Measurements from ENCODE around the gene XRCC6.
"Not testable (repeated sequence)": the region's sequence is repeated elsewhere in the genome, so short reads cannot be mapped to it uniquely, and the experiment has no call there.

The XRCC6 gene

GRCh38 chr22:41681616-41682015, 60.5 kb downstream of the XRCC6 start:
- H3K4me1 ChIP-seq (ENCODE audit: control insufficient read depth, insufficient read depth, low read length), result no peaks in the 10 kb centered on the region
- H3K9ac ChIP-seq (ENCODE audit: low read length), result peak overlapping the region; percentile 76
- no peaks in the 10 kb centered on the region for H3K36me3 ChIP-seq (ENCODE audit: control insufficient read depth, insufficient read depth, low read length)

GRCh38 chr22:41682033-41682807, 61.1 kb downstream of the XRCC6 start:
- Histone ChIP-seq H3K4me1 (ENCODE audit: control insufficient read depth, insufficient read depth, low read length) (no peaks in the 10 kb centered on the region), H3K27me3 (ENCODE audit: control insufficient read depth, insufficient read depth, low read length) (no peaks in the 10 kb centered on the region), H3K9ac (ENCODE audit: low read length) (peak overlapping the region; percentile 76), H3K4me3 (ENCODE audit: low read length) (peak overlapping the region; percentile 16), H3K9me3 (ENCODE audit: control insufficient read depth, low read length) (no peaks in the 10 kb centered on the region), H3K36me3 (ENCODE audit: control insufficient read depth, insufficient read depth, low read length) (no peaks in the 10 kb centered on the region)

More at GRCh38 chr22:41681616-41682015, 60.5 kb downstream of the XRCC6 start:
- H3K27me3 ChIP-seq (ENCODE audit: control insufficient read depth, insufficient read depth, low read length), result no peaks in the 10 kb centered on the region
- H3K9me3 ChIP-seq (ENCODE audit: control insufficient read depth, low read length), result no peaks in the 10 kb centered on the region
- no peak overlapping the region for H3K4me3 ChIP-seq (ENCODE audit: low read length)

GRCh38 chr22:41683052-41683451, 62.0 kb downstream of the XRCC6 start:
- no peak overlapping the region for H3K9ac ChIP-seq (ENCODE audit: low read length)
- peaks cover 7% of the 10 kb centered on the region for H3K4me1 ChIP-seq (ENCODE audit: control insufficient read depth, insufficient read depth, low read length)
- H3K4me3 ChIP-seq (ENCODE audit: low read length), result no peak overlapping the region
- H3K36me3 ChIP-seq (ENCODE audit: control insufficient read depth, insufficient read depth, low read length), result no peaks in the 10 kb centered on the region
- H3K9me3 ChIP-seq (ENCODE audit: control insufficient read depth, low read length), result no peaks in the 10 kb centered on the region
- no peaks in the 10 kb centered on the region for H3K27me3 ChIP-seq (ENCODE audit: control insufficient read depth, insufficient read depth, low read length)

GRCh38 chr22:41683616-41684015, 62.5 kb downstream of the XRCC6 start:
- Histone ChIP-seq H3K4me1 (ENCODE audit: control insufficient read depth, insufficient read depth, low read length) (peaks cover 7% of the 10 kb centered on the region), H3K27me3 (ENCODE audit: control insufficient read depth, insufficient read depth, low read length) (no peaks in the 10 kb centered on the region), H3K36me3 (ENCODE audit: control insufficient read depth, insufficient read depth, low read length) (no peaks in the 10 kb centered on the region)

GRCh38 chr22:41684194-41684593, 63.1 kb downstream of the XRCC6 start:
- Histone ChIP-seq H3K27me3 (ENCODE audit: control insufficient read depth, insufficient read depth, low read length) (no peaks in the 10 kb centered on the region), H3K36me3 (ENCODE audit: control insufficient read depth, insufficient read depth, low read length) (no peaks in the 10 kb centered on the region), H3K9me3 (ENCODE audit: control insufficient read depth, low read length) (no peaks in the 10 kb centered on the region), H3K4me1 (ENCODE audit: control insufficient read depth, insufficient read depth, low read length) (peaks cover 10% of the 10 kb centered on the region), H3K9ac (ENCODE audit: low read length) (no peak overlapping the region), H3K4me3 (ENCODE audit: low read length) (no peak overlapping the region)

More at GRCh38 chr22:41683616-41684015, 62.5 kb downstream of the XRCC6 start:
- H3K9ac ChIP-seq (ENCODE audit: low read length), result no peak overlapping the region
- no peak overlapping the region for H3K4me3 ChIP-seq (ENCODE audit: low read length)
- no peaks in the 10 kb centered on the region for H3K9me3 ChIP-seq (ENCODE audit: control insufficient read depth, low read length)

GRCh38 chr22:41686890-41687289, 65.8 kb downstream of the XRCC6 start:
- H3K9me3 ChIP-seq (ENCODE audit: control insufficient read depth, low read length); H3K4me3 ChIP-seq (ENCODE audit: low read length); H3K9ac ChIP-seq (ENCODE audit: low read length); H3K27me3 ChIP-seq (ENCODE audit: control insufficient read depth, insufficient read depth, low read length); H3K36me3 ChIP-seq (ENCODE audit: control insufficient read depth, insufficient read depth, low read length): not testable (repeated sequence)
- H3K4me1 ChIP-seq (ENCODE audit: control insufficient read depth, insufficient read depth, low read length), result peaks cover 12% of the 10 kb centered on the region

- peaks cover 12% of the 10 kb centered on the region for H3K4me1 ChIP-seq (ENCODE audit: control insufficient read depth, insufficient read depth, low read length)
- H3K9me3 ChIP-seq (ENCODE audit: control insufficient read depth, low read length), result no peaks in the 10 kb centered on the region
- H3K27me3 ChIP-seq (ENCODE audit: control insufficient read depth, insufficient read depth, low read length), result no peaks in the 10 kb centered on the region
- H3K36me3 ChIP-seq (ENCODE audit: control insufficient read depth, insufficient read depth, low read length), result no peaks in the 10 kb centered on the region
- H3K4me3 ChIP-seq (ENCODE audit: low read length), result peak overlapping the region; percentile 86
- H3K9ac ChIP-seq (ENCODE audit: low read length), result peak overlapping the region; percentile 95
Observed at GRCh38 chr22:41687901-41688364, 66.8 kb downstream of the XRCC6 start.

GRCh38 chr22:41688365-41689211, 67.5 kb downstream of the XRCC6 start, which contains the start of gene SNU13:
TSS of gene SNU13 (minus strand) at chr22:41688867. CDS start at chr22:41688796, 71 bp downstream.
- Histone ChIP-seq H3K9ac (ENCODE audit: low read length) (peak within 1 kb of the TSS; percentile 95), H3K27me3 (ENCODE audit: control insufficient read depth, insufficient read depth, low read length) (no peaks in the 10 kb centered on the region), H3K36me3 (ENCODE audit: control insufficient read depth, insufficient read depth, low read length) (no peaks in the 10 kb centered on the region), H3K4me1 (ENCODE audit: control insufficient read depth, insufficient read depth, low read length) (peaks cover 12% of the 10 kb centered on the region), H3K9me3 (ENCODE audit: control insufficient read depth, low read length) (no peaks in the 10 kb centered on the region), H3K4me3 (ENCODE audit: low read length) (peak within 1 kb of the TSS; percentile 86)

GRCh38 chr22:41690476-41690875, 69.4 kb downstream of the XRCC6 start:
- Histone ChIP-seq H3K36me3 (ENCODE audit: control insufficient read depth, insufficient read depth, low read length) (no peaks in the 10 kb centered on the region), H3K9ac (ENCODE audit: low read length) (no peak overlapping the region), H3K27me3 (ENCODE audit: control insufficient read depth, insufficient read depth, low read length) (no peaks in the 10 kb centered on the region)

GRCh38 chr22:41695211-41695610, 74.1 kb downstream of the XRCC6 start:
- no peaks in the 10 kb centered on the region for H3K36me3 ChIP-seq (ENCODE audit: control insufficient read depth, insufficient read depth, low read length)
- no peaks in the 10 kb centered on the region for H3K9me3 ChIP-seq (ENCODE audit: control insufficient read depth, low read length)
- H3K9ac ChIP-seq (ENCODE audit: low read length), result no peak overlapping the region
- no peak overlapping the region for H3K4me3 ChIP-seq (ENCODE audit: low read length)
- H3K27me3 ChIP-seq (ENCODE audit: control insufficient read depth, insufficient read depth, low read length), result no peaks in the 10 kb centered on the region
- H3K4me1 ChIP-seq (ENCODE audit: control insufficient read depth, insufficient read depth, low read length), result peaks cover 12% of the 10 kb centered on the region

More at GRCh38 chr22:41690476-41690875, 69.4 kb downstream of the XRCC6 start:
- Histone ChIP-seq H3K9me3 (ENCODE audit: control insufficient read depth, low read length) (no peaks in the 10 kb centered on the region), H3K4me1 (ENCODE audit: control insufficient read depth, insufficient read depth, low read length) (peaks cover 12% of the 10 kb centered on the region), H3K4me3 (ENCODE audit: low read length) (no peak overlapping the region)

- Histone ChIP-seq H3K27me3 (ENCODE audit: control insufficient read depth, insufficient read depth, low read length) (no peaks in the 10 kb centered on the region), H3K4me3 (ENCODE audit: low read length) (no peak overlapping the region), H3K4me1 (ENCODE audit: control insufficient read depth, insufficient read depth, low read length) (peaks cover 12% of the 10 kb centered on the region), H3K36me3 (ENCODE audit: control insufficient read depth, insufficient read depth, low read length) (no peaks in the 10 kb centered on the region), H3K9ac (ENCODE audit: low read length) (peak overlapping the region; percentile 52), H3K9me3 (ENCODE audit: control insufficient read depth, low read length) (no peaks in the 10 kb centered on the region)
Observed at GRCh38 chr22:41696703-41697102, 75.6 kb downstream of the XRCC6 start.
